K562 (cell line): Measurements from ENCODE around the gene KCTD15. TPM values are rescaled to one million over a fixed set of nuclear protein-coding genes. Genes with fewer than 3 reads are reported as not detected.

Experiments
- ATAC-seq: fragments of 200-7000 bp; cut with Tn5 transposase; 3 replicates; pipeline ENCODE4 v1.9.1; 2020; ENCODE audit warnings: moderate library complexity
- BruUV-seq: library from RNA; stranded (reverse); fragments of 400-500 nt; replicated peaks from 2 replicates; lab custom pipeline; 2021; lab: Mats Ljungman, UMichigan
- CTCF ChIA-PET: fragments of 300-600 bp; formaldehyde crosslinking; extraction: SDS; loops from one replicate; lab custom pipeline; 2021; ENCODE audit warnings: low intra/inter-chr PET ratio; lab: Yijun Ruan, JAX
- POLR2A ChIA-PET: fragments of 300-600, 350-650 bp; sonication (Branson Sonifier 250); formaldehyde crosslinking; extraction: SDS; loops from one replicate; lab custom pipeline; 2021; ENCODE audit warnings: antibody characterized with exemption, inconsistent platforms; lab: Yijun Ruan, JAX
- DNase-seq, 4 experiments: peaks; one replicate each; pipeline versions ENCODE4 v3.0.0 to v3.0.0-alpha.2; 2011 to 2018; ENCODE audit warnings: low spot score in 3 of 4, mixed read lengths in 3 of 4; ENCODE audit errors: extremely low read depth in 1 of 4
- FAIRE-seq: peaks from 2 replicates; lab custom pipeline; 2011; peaks lifted over from hg19 to GRCh38; lab: Jason Lieb, UNC
- H2AFZ ChIP-seq: 2 replicates; pipeline ENCODE4 v1.6.0; 2011; ENCODE audit warnings: low read depth, low read length, control low read depth, inconsistent platforms
- H3K27ac ChIP-seq: fragments of 200-600 bp; 3 replicates; pipeline ENCODE4 v1.8.0; 2011; ENCODE audit warnings: low read depth, mild to moderate bottlenecking, control low read depth, inconsistent platforms, low read length, moderate library complexity, mixed read lengths; ENCODE audit errors: extremely low read depth
- H3K27me3 ChIP-seq, 2 experiments: fragments of 300-600 bp in 1 of 2; 2 replicates in 1 of 2; 3 replicates in 1 of 2; pipeline versions ENCODE4 v1.6.0 to v1.8.0; 2011; ENCODE audit warnings: inconsistent platforms in 2 of 2, low read length in 2 of 2, mild to moderate bottlenecking in 1 of 2, mixed read lengths in 1 of 2, moderate library complexity in 1 of 2; ENCODE audit not compliant: control insufficient read depth in 2 of 2, insufficient read depth in 2 of 2
- H3K36me3 ChIP-seq: fragments of 300-600 bp; 3 replicates; pipeline ENCODE4 v1.8.0; 2011; ENCODE audit warnings: mild to moderate bottlenecking, low read length, inconsistent platforms; ENCODE audit not compliant: control insufficient read depth, insufficient read depth
- H3K4me1 ChIP-seq, 2 experiments: fragments of 200-600 bp in 1 of 2; replicated peaks in 1 of 2; 2 replicates in 1 of 2; 3 replicates in 1 of 2; pipeline versions ENCODE4 v1.5.1 to v1.8.0; 2011; ENCODE audit warnings: inconsistent platforms in 2 of 2, low read length in 2 of 2, mild to moderate bottlenecking in 1 of 2, mixed read lengths in 1 of 2, moderate library complexity in 1 of 2; ENCODE audit not compliant: control insufficient read depth in 2 of 2, insufficient read depth in 2 of 2
- H3K4me2 ChIP-seq: 2 replicates; pipeline ENCODE4 v1.6.1; 2011; ENCODE audit warnings: low read length, control low read depth, inconsistent platforms, mixed read lengths; ENCODE audit not compliant: insufficient read depth
- H3K4me3 ChIP-seq: fragments of 200-600 bp; sonication (generic), shearing (Covaris generic); 2 replicates; pipeline ENCODE4 v1.5.1; 2016; ENCODE audit warnings: control low read depth, inconsistent platforms
- H3K79me2 ChIP-seq: fragments of 200-600 bp; 3 replicates; pipeline ENCODE4 v1.8.0; 2011; ENCODE audit warnings: low read length, inconsistent platforms; ENCODE audit not compliant: control insufficient read depth, insufficient read depth
- H3K9ac ChIP-seq, 2 experiments: 2 replicates each; pipeline versions ENCODE4 v1.6.0 to v1.6.1; 2011; ENCODE audit warnings: low read depth in 2 of 2, low read length in 2 of 2, control low read depth in 1 of 2, inconsistent platforms in 1 of 2, mild to moderate bottlenecking in 1 of 2, mixed read lengths in 1 of 2; ENCODE audit not compliant: insufficient read depth in 1 of 2
- H3K9me1 ChIP-seq: one replicate; pipeline ENCODE4 v1.6.0; 2011; ENCODE audit warnings: inconsistent platforms, mild to moderate bottlenecking, low read length, moderate library complexity; ENCODE audit not compliant: control insufficient read depth, insufficient read depth
- H3K9me3 ChIP-seq: replicated peaks from 2 replicates; pipeline ENCODE4 v1.5.1; 2011; ENCODE audit warnings: low read depth, low read length, inconsistent platforms; ENCODE audit not compliant: control insufficient read depth, insufficient read depth
- H4K20me1 ChIP-seq: replicated peaks from 2 replicates; pipeline ENCODE4 v1.6.1; 2011; ENCODE audit warnings: low read length, inconsistent platforms, mixed read lengths; ENCODE audit not compliant: control insufficient read depth, insufficient read depth
- CUX1 ChIP-seq: fragments of 200-800 bp; sonication (Bioruptor generic); IDR thresholded peaks from 2 replicates; pipeline ENCODE4 v1.6.1; 2016; ENCODE audit warnings: missing genetic modification characterization, missing compliant biosample characterization
- PCBP1 ChIP-seq: fragments of 200-400 bp; formaldehyde crosslinking; IDR thresholded peaks from 2 replicates; pipeline ENCODE4 v1.6.1; 2018; ENCODE audit warnings: mild to moderate bottlenecking, low read depth, low read length; ENCODE audit not compliant: poor library complexity, severe bottlenecking
- POLR2AphosphoS5 ChIP-seq: IDR thresholded peaks from 2 replicates; pipeline ENCODE4 v1.6.1; 2011; ENCODE audit warnings: mild to moderate bottlenecking, low read depth, low read length, moderate library complexity; ENCODE audit not compliant: control insufficient read depth, insufficient read depth
- PYGO2 ChIP-seq: fragments of 450-650 bp; IDR thresholded peaks from 2 replicates; pipeline ENCODE4 v1.6.1; 2016; ENCODE audit warnings: mild to moderate bottlenecking, missing genetic modification characterization, moderate library complexity, missing compliant biosample characterization
- RBM15 ChIP-seq: fragments of 200-400 bp; formaldehyde crosslinking; IDR thresholded peaks from 2 replicates; pipeline ENCODE4 v1.6.1; 2018; ENCODE audit warnings: mild to moderate bottlenecking, low read length, moderate library complexity; ENCODE audit not compliant: insufficient read depth
- RHOXF2B ChIP-seq: fragments of 250-450 bp; sonication (Bioruptor Pico); conservative IDR thresholded peaks from 2 replicates; pipeline ENCODE4 v1.5.1; 2021
- SPI1 ChIP-seq: IDR thresholded peaks from 2 replicates; pipeline ENCODE4 v1.6.1; 2011; ENCODE audit warnings: low read depth, low read length, control low read depth, borderline replicate concordance
- XRCC5 ChIP-seq: fragments of 200-400 bp; formaldehyde crosslinking; IDR thresholded peaks from 2 replicates; pipeline ENCODE4 v1.6.1; 2017; ENCODE audit warnings: low read depth, mild to moderate bottlenecking, low read length
- ZC3H4 ChIP-seq: sonication (generic); formaldehyde crosslinking; IDR thresholded peaks from 2 replicates; pipeline ENCODE4 v1.9.0; 2021; ENCODE audit warnings: missing genetic modification reagents, borderline replicate concordance
- ZFX ChIP-seq: sonication (generic); formaldehyde crosslinking; IDR thresholded peaks from 2 replicates; pipeline ENCODE4 v1.8.0; 2022; ENCODE audit warnings: mild to moderate bottlenecking, missing genetic modification reagents, moderate library complexity
- ZNF184 ChIP-seq: sonication (generic); formaldehyde crosslinking; IDR thresholded peaks from 2 replicates; pipeline ENCODE4 v1.5.0; 2020; ENCODE audit warnings: missing genetic modification reagents
- WGBS: fragments of 100-300 bp; shearing (Covaris generic); methylation state at CpG from one replicate; pipeline ENCODE4 v1.1.6; 2016; ENCODE audit warnings: low coverage, mixed read lengths; ENCODE audit not compliant: insufficient coverage; ENCODE audit errors: missing lambda C conversion rate; 5-methylcytosine and 5-hydroxymethylcytosine counted together
- in situ Hi-C: fragments of 300-500 bp; cut with MboI; formaldehyde crosslinking; loops from 4 replicates; pipeline ENCODE4 v1.15.0; 2018; ENCODE audit warnings: inconsistent platforms, mixed read lengths
- intact Hi-C: fragments of 100-400 bp; cut with micrococcal nuclease; formaldehyde crosslinking; loops from 2 replicates; pipeline ENCODE4 v1.14.2; 2022
- polyA plus RNA-seq, 8 experiments: library from polyadenylated mRNA; depleted of rRNA in 4 of 8; stranded (reverse) in 5 of 8; unstranded in 3 of 8; fragments of >200 nt; fragmentation: Nextera tagmentation in 2 of 8; fragmentation: Illumina TruSeq in 1 of 8; extraction: Ambion mirVana in 2 of 8; extraction: Trizol in 1 of 8; gene quantifications; 2 replicates each; pipeline versions ENCODE4 v1.2.1 to v1.2.3, GENCODE V29; 2011 to 2014; ENCODE audit warnings: inconsistent platforms in 1 of 8, missing spikeins in 1 of 8
- total RNA-seq, 7 experiments: library from RNA; depleted of rRNA in 6 of 7; stranded (reverse); fragments of >200 nt in 6 of 7; fragmentation: Illumina TruSeq in 2 of 7; extraction: Trizol in 2 of 7; gene quantifications; 2 replicates each; pipeline versions ENCODE4 v1.2.1 to v1.2.3, GENCODE V29; 2011 to 2021; ENCODE audit warnings: low replicate concordance in 1 of 7

Gene KCTD15
- total and polyA plus RNA-seq, 9 of the 15 experiments (the other 6 are each of a cell fraction or from before 2014, with no cell fraction given): 1.7 to 49.0 (median 11.8) TPM

GRCh38 chr19:33806434-33806881 lies 9.8 kb downstream of the KCTD15 start:
- intact Hi-C loops: no loop called here
- no peaks in the 10 kb centered on the region for H3K27me3 ChIP-seq
- CTCF ChIA-PET: no interaction called here
- no TSS peak for BruUV-seq
- TF ChIP-seq ZFX (CRISPR knock-in tag) (no peak), PYGO2 (tag) (no peak), POLR2AphosphoS5 (no peak), RBM15 (no peak), ZC3H4 (CRISPR knock-in tag) (no peak), ZNF184 (CRISPR knock-in tag) (no peak), XRCC5 (no peak), RHOXF2B (CRISPR knock-in tag) (no peak), SPI1 (no peak), PCBP1 (no peak), CUX1 (no peak)
- TF ChIP-seq, all 486 proteins: peak for 0
- in situ Hi-C loops: no loop called here
- FAIRE-seq: no peak
- POLR2A ChIA-PET: no interaction called here
- H3K4me1 ChIP-seq: peaks cover 0 to 2% of the 10 kb centered on the region in 2 experiments; a peak in 1 of 5 replicates
- H4K20me1 ChIP-seq: no peaks in the 10 kb centered on the region
- H2AFZ ChIP-seq: no peak overlapping the region
- H3K79me2 ChIP-seq: no peaks in the 10 kb centered on the region; the same call in 2 of the 3 replicates
- H3K4me3 ChIP-seq: no peak overlapping the region
- 82% methylated on average over 5 of the region's 8 CpGs for WGBS
- ATAC-seq: no peak
- no peak overlapping the region for H3K27ac ChIP-seq
- peaks cover 76% of the 10 kb centered on the region; the same call in 2 of the 3 replicates for H3K36me3 ChIP-seq
- no peak overlapping the region for H3K9ac ChIP-seq
- no peak overlapping the region for H3K4me2 ChIP-seq
- DNase-seq: no peak
- H3K9me3 ChIP-seq: no peaks in the 10 kb centered on the region
- no peaks in the 10 kb centered on the region for H3K9me1 ChIP-seq
